22Rv1 (cell line): ENCODE data around the gene GNG14.

ENCODE experiments used
- ZFX ChIP-seq: fragments of 450-650 bp; IDR thresholded peaks from 2 replicates; pipeline ENCODE4 v1.6.1; 2017; ENCODE audit warnings: antibody characterized with exemption, borderline replicate concordance
- TF ChIP-seq, protein P1 (sequence below): fragments of 450-650 bp; IDR thresholded peaks from 2 replicates; pipeline ENCODE4 v1.5.1; 2017; ENCODE audit warnings: mild to moderate bottlenecking

GRCh38 chr19:12721656-12722565, 34.1 kb downstream of the GNG14 start:
- TF ChIP-seq, protein P1, sequence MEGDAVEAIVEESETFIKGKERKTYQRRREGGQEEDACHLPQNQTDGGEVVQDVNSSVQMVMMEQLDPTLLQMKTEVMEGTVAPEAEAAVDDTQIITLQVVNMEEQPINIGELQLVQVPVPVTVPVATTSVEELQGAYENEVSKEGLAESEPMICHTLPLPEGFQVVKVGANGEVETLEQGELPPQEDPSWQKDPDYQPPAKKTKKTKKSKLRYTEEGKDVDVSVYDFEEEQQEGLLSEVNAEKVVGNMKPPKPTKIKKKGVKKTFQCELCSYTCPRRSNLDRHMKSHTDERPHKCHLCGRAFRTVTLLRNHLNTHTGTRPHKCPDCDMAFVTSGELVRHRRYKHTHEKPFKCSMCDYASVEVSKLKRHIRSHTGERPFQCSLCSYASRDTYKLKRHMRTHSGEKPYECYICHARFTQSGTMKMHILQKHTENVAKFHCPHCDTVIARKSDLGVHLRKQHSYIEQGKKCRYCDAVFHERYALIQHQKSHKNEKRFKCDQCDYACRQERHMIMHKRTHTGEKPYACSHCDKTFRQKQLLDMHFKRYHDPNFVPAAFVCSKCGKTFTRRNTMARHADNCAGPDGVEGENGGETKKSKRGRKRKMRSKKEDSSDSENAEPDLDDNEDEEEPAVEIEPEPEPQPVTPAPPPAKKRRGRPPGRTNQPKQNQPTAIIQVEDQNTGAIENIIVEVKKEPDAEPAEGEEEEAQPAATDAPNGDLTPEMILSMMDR, result no peak
- TF ChIP-seq ZFX, result no peak
